Suprapubic skin (tissue), 3 donors: ENCODE results near the gene AMOTL2.
A peak's percentile ranks its signal among the peaks of the same experiment; 100 is the strongest.

Experiments used
- EP300 ChIP-seq: sonication (generic); formaldehyde crosslinking; IDR thresholded peaks from one replicate; pipeline ENCODE4 v1.6.1; 2017; ENCODE audit warnings: antibody characterized with exemption
- POLR2A ChIP-seq, 2 donors: fragments of 450-650 bp; IDR thresholded peaks; one replicate each; pipeline ENCODE4 v1.6.1; 2017; ENCODE audit warnings: antibody characterized with exemption in 2 of 2, mild to moderate bottlenecking in 2 of 2, moderate library complexity in 2 of 2
- TF ChIP-seq, protein P1 (sequence below), 2 donors: fragments of 200-600 bp in 1 of 2; fragments of 450-650 bp in 1 of 2; sonication (generic) in 1 of 2; IDR thresholded peaks; one replicate each; pipeline ENCODE4 v1.5.1; 2016 to 2019; ENCODE audit warnings: antibody characterized with exemption in 2 of 2, mild to moderate bottlenecking in 1 of 2, moderate library complexity in 1 of 2

DNA sequence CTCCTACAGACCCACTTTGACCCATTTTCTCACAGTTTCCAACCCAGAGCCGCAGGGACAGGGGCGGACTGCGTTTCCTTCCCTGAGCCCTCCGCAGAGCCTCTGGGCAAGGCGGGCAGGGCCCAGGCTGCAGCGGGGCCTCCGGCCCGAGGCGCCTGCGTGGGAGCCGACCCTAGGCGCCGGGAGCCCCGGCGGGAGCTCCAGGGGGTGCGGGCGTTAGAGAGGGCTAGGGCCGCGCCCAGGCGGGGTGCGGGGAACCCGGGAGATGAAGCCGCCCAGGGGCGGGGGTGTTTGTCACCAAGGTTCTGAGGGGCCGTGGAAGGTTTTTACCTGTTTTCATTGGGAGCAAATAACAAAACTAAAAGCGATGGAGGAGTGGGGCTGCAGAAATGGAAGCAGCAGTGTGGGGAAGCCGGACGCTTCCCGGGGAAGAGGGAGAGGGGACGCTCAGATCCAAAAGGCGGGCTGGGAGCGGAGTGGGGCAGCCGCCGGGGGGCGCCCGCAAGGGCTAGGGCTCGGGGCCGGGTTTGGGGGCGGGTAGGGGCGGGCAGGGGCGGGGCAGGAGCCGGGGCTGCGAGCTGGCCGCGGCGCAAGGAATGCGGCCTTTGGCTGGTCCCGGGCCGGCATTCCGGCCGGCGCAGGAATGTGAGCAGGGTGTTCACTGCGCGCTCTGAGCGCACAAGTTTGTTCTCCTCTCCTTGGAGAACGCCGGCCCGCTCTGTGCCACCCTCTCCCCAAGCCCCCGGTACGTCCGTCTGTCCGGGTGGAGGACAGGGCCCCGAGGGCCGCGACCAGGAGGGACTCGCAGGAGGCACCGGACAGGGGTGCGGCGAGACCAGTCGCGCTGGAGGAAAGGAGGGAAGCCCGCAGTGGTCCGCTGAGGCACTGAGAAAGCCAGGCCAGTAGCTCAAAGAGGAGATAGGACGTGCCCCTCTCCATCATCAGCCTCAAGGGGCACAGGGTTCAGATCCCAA, 61.1 kb downstream of the AMOTL2 start:
- TF ChIP-seq, protein P1, sequence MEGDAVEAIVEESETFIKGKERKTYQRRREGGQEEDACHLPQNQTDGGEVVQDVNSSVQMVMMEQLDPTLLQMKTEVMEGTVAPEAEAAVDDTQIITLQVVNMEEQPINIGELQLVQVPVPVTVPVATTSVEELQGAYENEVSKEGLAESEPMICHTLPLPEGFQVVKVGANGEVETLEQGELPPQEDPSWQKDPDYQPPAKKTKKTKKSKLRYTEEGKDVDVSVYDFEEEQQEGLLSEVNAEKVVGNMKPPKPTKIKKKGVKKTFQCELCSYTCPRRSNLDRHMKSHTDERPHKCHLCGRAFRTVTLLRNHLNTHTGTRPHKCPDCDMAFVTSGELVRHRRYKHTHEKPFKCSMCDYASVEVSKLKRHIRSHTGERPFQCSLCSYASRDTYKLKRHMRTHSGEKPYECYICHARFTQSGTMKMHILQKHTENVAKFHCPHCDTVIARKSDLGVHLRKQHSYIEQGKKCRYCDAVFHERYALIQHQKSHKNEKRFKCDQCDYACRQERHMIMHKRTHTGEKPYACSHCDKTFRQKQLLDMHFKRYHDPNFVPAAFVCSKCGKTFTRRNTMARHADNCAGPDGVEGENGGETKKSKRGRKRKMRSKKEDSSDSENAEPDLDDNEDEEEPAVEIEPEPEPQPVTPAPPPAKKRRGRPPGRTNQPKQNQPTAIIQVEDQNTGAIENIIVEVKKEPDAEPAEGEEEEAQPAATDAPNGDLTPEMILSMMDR (IDR thresholded peaks at IDR 0.05) = peak in 1 of 2 donors; percentile 38
- peak; percentile 78 for TF ChIP-seq EP300
- no peak for TF ChIP-seq POLR2A (IDR thresholded peaks at IDR 0.05)
